GM20000 (cell line): ENCODE data around the gene ABCC8.

Experiments used
- DNase-seq: peaks from one replicate; pipeline ENCODE4 v3.0.0; 2012; ENCODE audit warnings: low spot score
- TF ChIP-seq, protein P1 (sequence below): IDR thresholded peaks from 2 replicates; pipeline ENCODE4 v1.5.1; 2012; ENCODE audit warnings: mild to moderate bottlenecking, control low read depth; ENCODE audit errors: extremely low read depth, missing control alignments

Gene ABCC8

DNA sequence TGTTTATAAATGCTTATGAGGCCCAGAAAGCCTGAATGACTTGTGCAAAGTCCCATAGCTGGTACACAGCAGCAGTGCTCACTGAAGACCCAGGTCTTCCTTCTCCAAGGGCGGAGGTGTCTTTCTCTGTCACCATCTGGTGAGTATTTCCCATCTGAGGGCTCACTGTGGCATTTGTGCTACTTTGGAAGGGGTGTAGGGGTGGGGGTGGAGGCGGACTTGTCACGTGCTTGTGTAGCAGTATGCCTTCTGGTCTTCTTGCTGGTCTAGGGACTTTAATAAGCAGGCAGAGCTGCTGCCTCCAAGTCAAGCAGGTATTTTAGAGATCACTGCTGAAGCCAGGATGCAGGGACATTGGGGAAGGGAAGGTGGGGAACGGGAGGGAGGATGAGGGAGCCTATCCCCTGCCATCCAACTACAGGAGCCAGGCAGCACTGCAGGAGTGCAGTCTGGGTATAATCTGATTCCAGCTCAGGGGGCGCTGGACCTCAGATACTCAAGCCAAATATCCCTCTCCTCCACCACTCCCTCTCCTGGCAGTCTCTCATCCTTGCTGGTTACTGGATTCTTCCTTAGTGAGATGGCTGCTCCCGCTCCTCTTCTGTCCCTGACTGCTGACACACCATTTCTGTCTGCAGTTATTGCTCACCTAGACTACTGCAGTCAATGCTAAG lies 3.4 kb downstream of the ABCC8 start:
- TF ChIP-seq, protein P1, sequence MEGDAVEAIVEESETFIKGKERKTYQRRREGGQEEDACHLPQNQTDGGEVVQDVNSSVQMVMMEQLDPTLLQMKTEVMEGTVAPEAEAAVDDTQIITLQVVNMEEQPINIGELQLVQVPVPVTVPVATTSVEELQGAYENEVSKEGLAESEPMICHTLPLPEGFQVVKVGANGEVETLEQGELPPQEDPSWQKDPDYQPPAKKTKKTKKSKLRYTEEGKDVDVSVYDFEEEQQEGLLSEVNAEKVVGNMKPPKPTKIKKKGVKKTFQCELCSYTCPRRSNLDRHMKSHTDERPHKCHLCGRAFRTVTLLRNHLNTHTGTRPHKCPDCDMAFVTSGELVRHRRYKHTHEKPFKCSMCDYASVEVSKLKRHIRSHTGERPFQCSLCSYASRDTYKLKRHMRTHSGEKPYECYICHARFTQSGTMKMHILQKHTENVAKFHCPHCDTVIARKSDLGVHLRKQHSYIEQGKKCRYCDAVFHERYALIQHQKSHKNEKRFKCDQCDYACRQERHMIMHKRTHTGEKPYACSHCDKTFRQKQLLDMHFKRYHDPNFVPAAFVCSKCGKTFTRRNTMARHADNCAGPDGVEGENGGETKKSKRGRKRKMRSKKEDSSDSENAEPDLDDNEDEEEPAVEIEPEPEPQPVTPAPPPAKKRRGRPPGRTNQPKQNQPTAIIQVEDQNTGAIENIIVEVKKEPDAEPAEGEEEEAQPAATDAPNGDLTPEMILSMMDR: no peak
- DNase-seq: no peak

DNA sequence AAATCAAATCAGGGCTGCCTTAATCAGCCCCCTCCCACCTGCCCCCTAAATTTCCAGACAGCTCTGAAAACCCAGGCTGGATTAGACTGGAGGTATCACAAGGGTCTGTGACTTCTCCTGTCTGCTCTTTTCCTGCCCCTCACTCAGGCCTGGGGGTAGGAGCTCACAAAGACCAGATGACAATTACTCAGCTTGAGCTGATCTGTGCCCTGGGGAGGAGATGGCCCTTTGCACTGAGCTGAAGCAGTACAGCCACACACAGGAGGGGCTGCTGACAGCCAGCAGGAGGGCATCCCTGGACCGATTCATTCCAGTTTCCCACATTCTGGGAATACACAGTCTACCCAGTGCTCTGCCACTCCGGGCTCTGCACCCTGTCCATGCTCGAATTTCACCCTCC lies 4.2 kb downstream of the ABCC8 start:
- no peak for DNase-seq
- TF ChIP-seq, protein P1: no peak

DNA sequence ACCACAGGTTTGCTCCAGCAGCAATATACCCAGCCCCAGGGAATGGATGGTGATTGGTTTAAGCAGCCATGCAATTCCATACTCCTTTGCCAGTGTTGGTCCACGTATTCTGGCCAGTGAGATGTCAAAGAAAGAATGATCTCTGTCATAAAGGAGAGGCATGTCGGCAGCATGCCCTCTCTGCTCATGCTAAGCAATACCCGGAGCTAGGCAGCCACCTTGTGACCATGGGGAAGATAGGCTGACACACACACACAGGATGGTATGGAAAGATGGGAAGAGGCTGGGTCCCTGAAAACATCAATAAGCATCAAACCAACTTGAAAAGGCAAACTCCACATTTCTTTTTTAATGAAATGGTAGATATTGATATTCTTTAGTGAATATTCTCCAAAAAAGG lies 5.1 kb downstream of the ABCC8 start:
- DNase-seq: no peak
- TF ChIP-seq, protein P1: no peak

DNA sequence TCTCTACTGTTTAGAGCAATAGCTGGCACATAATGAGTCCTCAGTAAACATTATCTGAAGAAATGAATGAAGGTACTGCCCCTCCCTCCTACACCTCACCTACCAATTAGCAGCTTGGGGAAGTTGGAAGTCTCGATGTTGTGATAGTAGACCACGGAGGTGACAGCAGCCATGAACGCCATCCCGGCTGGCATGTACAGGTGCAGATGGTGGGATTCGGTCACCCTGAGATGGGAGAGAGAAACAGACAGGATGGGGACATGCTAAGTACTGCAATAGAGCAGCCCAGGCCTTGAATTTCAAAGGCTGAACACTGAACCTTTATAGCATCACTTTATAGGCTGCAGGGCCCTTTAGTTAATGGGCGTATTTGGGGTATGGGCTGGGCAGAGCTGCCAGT lies 6.6 kb downstream of the ABCC8 start:
- DNase-seq: no peak
- TF ChIP-seq, protein P1: no peak

DNA sequence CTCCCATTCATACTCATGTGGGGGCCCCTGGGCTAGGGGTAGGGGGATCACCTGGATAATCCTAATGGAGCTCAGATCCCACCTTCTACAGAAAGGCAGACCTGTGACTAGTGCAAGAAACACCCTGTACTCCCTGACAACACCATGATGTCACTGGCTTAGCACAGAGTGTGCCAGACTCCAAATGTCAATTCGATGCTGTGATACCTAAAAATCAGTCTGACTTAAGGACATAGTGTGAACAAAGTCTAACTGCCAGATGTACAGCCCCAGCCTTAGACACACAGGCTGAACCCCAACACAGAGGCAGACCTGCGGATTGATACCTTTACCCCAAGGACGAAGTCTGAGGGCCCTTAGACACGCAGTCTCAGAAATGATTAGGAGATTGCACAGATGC lies 8.5 kb downstream of the ABCC8 start:
- TF ChIP-seq, protein P1: no peak
- DNase-seq: no peak

DNA sequence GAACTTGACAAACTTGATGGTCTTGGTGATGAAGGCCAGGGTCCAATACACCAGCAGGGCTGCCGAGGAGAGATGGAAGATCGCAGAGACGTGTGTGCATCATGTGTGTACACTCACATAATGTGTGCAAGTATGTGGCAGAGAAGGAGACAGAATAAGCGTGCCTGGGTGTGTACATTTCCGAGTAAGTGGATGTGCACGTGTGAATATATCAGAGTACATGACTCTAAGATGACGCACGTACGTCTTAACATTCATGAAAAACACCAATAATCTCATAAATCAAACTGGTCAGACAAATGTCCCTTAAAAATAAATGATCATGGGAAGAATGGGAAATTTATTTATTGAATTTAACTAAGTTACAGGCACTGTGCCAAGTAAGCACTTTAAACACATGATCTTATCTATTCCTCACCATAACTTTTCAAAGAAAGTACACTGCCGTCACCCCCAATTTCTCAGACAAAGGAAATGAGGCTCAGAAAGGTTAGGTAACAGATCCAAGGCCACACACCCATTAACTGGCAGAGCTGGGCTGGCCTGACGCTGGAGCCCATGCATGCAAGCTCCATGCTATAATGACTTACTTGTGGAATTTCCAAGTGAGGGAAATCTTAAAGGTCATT lies 13.0 kb downstream of the ABCC8 start:
- DNase-seq: no peak
- TF ChIP-seq, protein P1: no peak

DNA sequence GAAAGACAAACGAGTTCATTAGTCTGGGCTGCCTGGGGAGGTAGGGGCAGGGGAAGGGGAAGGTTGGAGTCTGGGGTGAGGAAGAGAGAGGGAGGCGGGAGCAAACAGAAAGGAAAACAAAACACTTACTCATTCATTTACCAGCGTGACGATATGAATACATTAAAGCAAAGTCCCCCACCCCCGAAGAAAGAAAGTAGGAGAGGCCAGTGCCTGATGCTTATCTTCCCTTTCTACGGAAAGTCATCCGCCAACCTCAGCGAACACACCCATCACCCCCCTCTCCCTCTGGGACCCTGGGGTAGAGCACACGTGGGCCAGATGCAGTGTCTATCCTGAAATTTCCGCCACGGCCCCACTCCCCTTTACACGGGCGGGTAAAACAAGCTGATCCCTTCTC lies 13.7 kb downstream of the ABCC8 start:
- TF ChIP-seq, protein P1: no peak

More for the DNA sequence above, 13.7 kb downstream of the ABCC8 start:
- DNase-seq: no peak
